Colonic mucosa (tissue), 4 donors: ENCODE results near the gene RIN1. TPM values are rescaled to one million over a fixed set of nuclear protein-coding genes. Genes with fewer than 3 reads are reported as not detected.

Experiments used
- DNase-seq: peaks from one replicate; pipeline ENCODE4 v3.0.0-alpha.2; 2020
- H3K27ac ChIP-seq: fragments of 200-600 bp; one replicate; pipeline ENCODE4 v1.8.0; 2021
- H3K27me3 ChIP-seq: fragments of 200-600 bp; one replicate; pipeline ENCODE4 v1.8.0; 2021
- H3K36me3 ChIP-seq: fragments of 200-600 bp; one replicate; pipeline ENCODE4 v1.8.0; 2021
- H3K4me1 ChIP-seq: fragments of 200-600 bp; one replicate; pipeline ENCODE4 v1.8.0; 2021; ENCODE audit warnings: mild to moderate bottlenecking
- H3K4me3 ChIP-seq: fragments of 200-600 bp; one replicate; pipeline ENCODE4 v1.8.0; 2021
- H3K9ac ChIP-seq, 2 donors: one replicate each; pipeline ENCODE4 v1.7.0; 2013; ENCODE audit warnings: control low read depth in 2 of 2, low read depth in 2 of 2, low read length in 2 of 2
- H3K9me3 ChIP-seq: fragments of 200-600 bp; one replicate; pipeline ENCODE4 v1.8.0; 2021
- intact Hi-C: fragments of 100-400 bp; cut with DNase I; formaldehyde crosslinking; loops from one replicate; pipeline ENCODE4 v1.14.1; 2022
- total RNA-seq, 2 donors: library from RNA; stranded (reverse); fragmentation: NEBNext Ultra II Directional in 1 of 2; extraction: Animal tissue kit (Norgen Biotek cat#: 25700) in 1 of 2; gene quantifications; one replicate each; pipeline ENCODE4 v1.2.1, GENCODE V29; 2021
- TF ChIP-seq, protein P1 (sequence below): fragments of 200-600 bp; IDR thresholded peaks from one replicate; pipeline ENCODE4 v1.8.0; 2022; ENCODE audit warnings: antibody characterized with exemption, mild to moderate bottlenecking
- donor health status: healthy.
- donor health status: DM: no; HTN: no; CAD: no.
- donor health status: DM: no; HTN: no; CAD: no.

The RIN1 gene
- total RNA-seq, 2 donors from 2014 or later = 11.6 to 20.0 TPM

GRCh38 chr11:66340596-66341501 lies 4.6 kb upstream of the RIN1 start:
- Histone ChIP-seq H3K4me3 (no peak overlapping the region), H3K4me1 (peaks cover 24% of the 10 kb centered on the region), H3K9me3 (no peaks in the 10 kb centered on the region), H3K36me3 (peaks cover 7% of the 10 kb centered on the region), H3K9ac (no peak overlapping the region), H3K27me3 (no peaks in the 10 kb centered on the region), H3K27ac (no peak overlapping the region)
- TF ChIP-seq, protein P1, sequence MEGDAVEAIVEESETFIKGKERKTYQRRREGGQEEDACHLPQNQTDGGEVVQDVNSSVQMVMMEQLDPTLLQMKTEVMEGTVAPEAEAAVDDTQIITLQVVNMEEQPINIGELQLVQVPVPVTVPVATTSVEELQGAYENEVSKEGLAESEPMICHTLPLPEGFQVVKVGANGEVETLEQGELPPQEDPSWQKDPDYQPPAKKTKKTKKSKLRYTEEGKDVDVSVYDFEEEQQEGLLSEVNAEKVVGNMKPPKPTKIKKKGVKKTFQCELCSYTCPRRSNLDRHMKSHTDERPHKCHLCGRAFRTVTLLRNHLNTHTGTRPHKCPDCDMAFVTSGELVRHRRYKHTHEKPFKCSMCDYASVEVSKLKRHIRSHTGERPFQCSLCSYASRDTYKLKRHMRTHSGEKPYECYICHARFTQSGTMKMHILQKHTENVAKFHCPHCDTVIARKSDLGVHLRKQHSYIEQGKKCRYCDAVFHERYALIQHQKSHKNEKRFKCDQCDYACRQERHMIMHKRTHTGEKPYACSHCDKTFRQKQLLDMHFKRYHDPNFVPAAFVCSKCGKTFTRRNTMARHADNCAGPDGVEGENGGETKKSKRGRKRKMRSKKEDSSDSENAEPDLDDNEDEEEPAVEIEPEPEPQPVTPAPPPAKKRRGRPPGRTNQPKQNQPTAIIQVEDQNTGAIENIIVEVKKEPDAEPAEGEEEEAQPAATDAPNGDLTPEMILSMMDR = no peak
- intact Hi-C loops = no loop called here
- no peak for DNase-seq

- intact Hi-C loops = no loop called here
- H3K27me3 ChIP-seq = no peaks in the 10 kb centered on the region
- H3K4me3 ChIP-seq = no peak overlapping the region
- H3K27ac ChIP-seq = no peak overlapping the region
- no peak for DNase-seq
- TF ChIP-seq, protein P1 = no peak
- peaks cover 7% of the 10 kb centered on the region for H3K36me3 ChIP-seq
- peaks cover 25% of the 10 kb centered on the region for H3K4me1 ChIP-seq
- no peaks in the 10 kb centered on the region for H3K9me3 ChIP-seq
- H3K9ac ChIP-seq = no peak overlapping the region
Observed at GRCh38 chr11:66339686-66340483, 3.7 kb upstream of the RIN1 start.

GRCh38 chr11:66339162-66339675 lies 3.0 kb upstream of the RIN1 start:
- Histone ChIP-seq H3K27ac (no peak overlapping the region), H3K4me3 (no peak overlapping the region), H3K27me3 (no peaks in the 10 kb centered on the region), H3K9me3 (no peaks in the 10 kb centered on the region), H3K36me3 (peaks cover 7% of the 10 kb centered on the region), H3K4me1 (peaks cover 23% of the 10 kb centered on the region), H3K9ac (no peak overlapping the region)
- no peak for DNase-seq
- intact Hi-C loops = no loop called here
- TF ChIP-seq, protein P1 = no peak

GRCh38 chr11:66338276-66339161 lies 2.3 kb upstream of the RIN1 start:
- Histone ChIP-seq H3K9me3 (no peaks in the 10 kb centered on the region), H3K4me3 (no peak overlapping the region), H3K27ac (no peak overlapping the region), H3K27me3 (no peaks in the 10 kb centered on the region), H3K9ac (no peak overlapping the region), H3K4me1 (peaks cover 16% of the 10 kb centered on the region), H3K36me3 (peaks cover 7% of the 10 kb centered on the region)
- DNase-seq = no peak
- intact Hi-C loops = no loop called here
- TF ChIP-seq, protein P1 = no peak
